NCI-H748 (cell line): Measurements from ENCODE around the gene BABAM2.

Experiments
- DNase-seq: peaks from one replicate; lab custom pipeline; 2025; ENCODE audit not compliant: unreplicated experiment; lab: John Stamatoyannopoulos, UW

The BABAM2 gene

DNA sequence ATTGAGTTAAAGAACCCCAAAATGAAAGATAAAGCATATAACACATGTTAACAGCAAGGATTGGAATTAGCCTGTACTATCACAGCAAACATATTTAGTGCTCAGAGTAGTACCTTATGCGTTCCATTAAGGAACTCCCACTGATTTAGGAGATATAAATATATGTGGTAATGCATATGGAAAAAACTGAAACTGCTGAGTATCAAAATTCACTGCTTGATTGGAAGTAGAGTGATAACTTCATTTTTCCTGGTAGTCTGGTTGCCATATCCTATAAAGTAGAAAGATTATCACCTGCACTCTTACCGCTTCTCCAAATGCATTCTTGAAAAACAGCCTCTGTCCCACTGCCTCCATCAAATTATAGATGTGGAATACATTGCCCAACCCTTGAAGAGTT is 407.0 kb downstream of the BABAM2 start:
- no peak for DNase-seq

DNA sequence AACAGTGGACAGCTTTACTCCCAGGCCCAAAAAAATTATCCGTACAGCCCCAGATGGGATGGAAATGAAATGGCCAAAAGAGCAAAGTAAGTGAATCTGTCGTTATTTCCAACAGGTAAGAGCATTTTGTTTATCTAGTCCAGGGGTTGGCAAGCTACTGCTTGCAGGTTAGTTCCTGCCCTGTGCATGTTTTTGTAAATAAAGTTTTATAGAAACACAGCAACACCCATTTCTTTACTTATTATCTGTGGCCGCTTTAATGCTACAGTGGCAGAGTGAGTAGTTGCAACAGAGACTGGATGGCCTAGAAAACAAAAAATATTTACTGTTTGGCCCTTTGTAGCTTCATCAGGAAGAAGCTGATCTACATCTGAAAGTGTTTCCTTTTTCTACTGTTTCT is 407.9 kb downstream of the BABAM2 start:
- no peak for DNase-seq

- peak; percentile 52 for DNase-seq
These were observed 410.2 kb downstream of the BABAM2 start for GRCh38 chr2:28300485-28301341.

GRCh38 chr2:28305202-28305601 is 414.7 kb downstream of the BABAM2 start:
- no peak for DNase-seq

DNA sequence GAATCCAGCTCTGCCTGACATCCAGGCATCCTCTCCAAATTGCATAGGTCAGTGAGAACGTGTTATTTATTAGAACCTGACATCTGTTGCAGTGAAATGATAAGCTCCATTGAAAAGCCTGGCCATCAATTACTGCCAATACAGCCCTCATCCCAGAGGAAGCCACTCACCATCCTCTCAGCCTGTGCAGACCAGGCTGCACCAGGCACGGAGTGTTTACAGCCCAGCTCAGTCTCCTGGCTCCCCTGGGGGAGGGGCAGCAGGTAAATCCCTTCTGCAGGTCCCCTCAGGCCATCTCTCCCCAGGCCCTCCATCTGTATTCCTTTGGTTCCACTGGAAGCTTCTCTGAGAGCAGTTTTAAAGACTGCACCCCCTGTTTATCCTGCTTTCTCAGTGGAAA is 419.6 kb downstream of the BABAM2 start:
- DNase-seq = no peak

DNA sequence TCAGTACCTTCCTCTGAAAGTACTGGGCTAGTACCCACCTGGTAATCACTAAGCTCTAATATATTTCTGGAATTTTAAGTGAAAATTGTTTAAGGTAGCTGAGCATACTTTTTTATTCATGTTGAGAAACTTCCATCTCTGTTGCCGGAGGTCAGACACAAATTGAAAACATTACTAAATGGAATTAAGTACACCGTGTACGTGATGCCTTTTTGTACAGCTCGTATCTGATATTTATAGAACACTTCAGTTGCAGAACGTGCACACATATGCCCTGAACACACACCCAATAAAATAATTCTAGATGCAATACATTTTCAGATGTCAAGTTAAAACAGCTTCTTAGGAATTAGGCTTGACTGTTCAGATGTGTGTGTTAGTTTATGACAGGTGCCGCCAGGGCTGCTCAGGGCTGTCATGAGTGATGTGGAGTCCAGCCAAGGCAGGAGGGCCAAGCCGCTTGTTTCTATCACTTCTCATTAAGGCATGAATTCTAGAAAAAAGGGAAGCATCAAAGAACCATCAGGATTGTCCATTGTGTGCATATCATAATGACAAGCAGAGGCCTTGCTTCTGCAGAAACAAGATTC is 421.2 kb downstream of the BABAM2 start:
- DNase-seq = no peak

GRCh38 chr2:28312307-28313219 is 422.0 kb downstream of the BABAM2 start:
- no peak for DNase-seq

- DNase-seq = no peak
These were observed 422.8 kb downstream of the BABAM2 start for GRCh38 chr2:28313220-28313784.

- no peak for DNase-seq
These were observed 424.4 kb downstream of the BABAM2 start for GRCh38 chr2:28314968-28315367.

- DNase-seq = no peak
These were observed 426.2 kb downstream of the BABAM2 start for GRCh38 chr2:28316546-28317335.

DNA sequence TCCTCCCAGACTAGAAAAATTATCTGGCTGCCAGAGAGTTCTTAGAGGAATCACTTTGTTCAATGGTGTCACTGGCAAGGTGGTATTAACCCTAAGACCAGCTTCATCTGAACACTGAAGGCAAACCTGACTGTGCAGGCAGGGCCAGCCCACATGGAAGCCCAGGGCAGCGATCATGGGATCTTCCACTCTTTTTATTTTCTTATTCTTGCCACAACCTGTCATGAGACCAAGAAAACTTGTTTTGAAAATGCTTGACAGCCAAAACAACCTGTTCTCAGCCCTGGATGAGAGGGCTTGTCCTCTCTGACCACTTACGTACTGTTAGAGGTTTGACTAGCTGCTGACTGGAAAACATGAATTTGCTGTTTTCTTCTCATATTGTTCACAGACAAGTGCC is 426.9 kb downstream of the BABAM2 start:
- DNase-seq = no peak

DNA sequence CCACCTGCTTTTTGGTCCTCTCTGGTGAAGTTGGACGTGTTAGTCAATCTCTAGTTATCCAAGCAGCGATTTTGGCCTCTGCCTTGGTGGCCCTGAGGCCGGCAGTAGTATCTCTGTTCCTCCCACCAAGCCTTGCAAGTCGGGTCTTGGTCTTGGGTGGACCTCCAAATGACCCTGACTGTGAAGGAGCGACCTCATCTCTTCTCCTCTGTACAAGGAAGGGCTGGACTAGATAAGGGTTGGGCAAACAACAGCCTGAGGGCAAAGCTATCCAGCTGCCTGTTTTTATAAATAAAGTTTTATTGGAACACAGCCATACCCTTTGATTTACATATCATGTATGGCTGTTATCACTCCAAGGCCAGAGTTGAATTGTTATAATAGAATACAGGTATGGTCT is 427.5 kb downstream of the BABAM2 start:
- no peak for DNase-seq

GRCh38 chr2:28318462-28319117 is 428.1 kb downstream of the BABAM2 start:
- no peak for DNase-seq

GRCh38 chr2:28319118-28320008 is 428.8 kb downstream of the BABAM2 start:
- no peak for DNase-seq

GRCh38 chr2:28320009-28320365 is 429.5 kb downstream of the BABAM2 start:
- no peak for DNase-seq

- no peak for DNase-seq
These were observed 429.8 kb downstream of the BABAM2 start for GRCh38 chr2:28320371-28320770.

DNA sequence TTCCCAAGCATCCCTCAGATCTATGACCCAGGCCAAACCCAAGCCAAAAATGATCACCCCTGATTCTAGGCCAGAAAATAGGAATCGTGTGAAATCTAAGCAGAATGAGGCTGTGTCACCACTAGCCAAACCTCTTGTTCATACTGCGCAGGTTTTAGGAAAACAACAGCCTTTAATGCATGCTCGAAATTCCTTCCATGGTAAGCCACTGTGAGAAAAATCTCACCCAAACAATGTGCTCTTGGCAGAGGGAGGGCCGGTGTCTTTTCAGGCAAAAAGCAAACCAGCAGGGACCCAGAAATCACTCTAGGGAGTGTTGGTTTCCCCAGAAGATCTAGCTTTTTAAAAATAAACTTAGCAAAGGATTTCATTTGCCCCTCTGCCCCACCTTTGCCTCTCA is 430.9 kb downstream of the BABAM2 start:
- DNase-seq = no peak

DNA sequence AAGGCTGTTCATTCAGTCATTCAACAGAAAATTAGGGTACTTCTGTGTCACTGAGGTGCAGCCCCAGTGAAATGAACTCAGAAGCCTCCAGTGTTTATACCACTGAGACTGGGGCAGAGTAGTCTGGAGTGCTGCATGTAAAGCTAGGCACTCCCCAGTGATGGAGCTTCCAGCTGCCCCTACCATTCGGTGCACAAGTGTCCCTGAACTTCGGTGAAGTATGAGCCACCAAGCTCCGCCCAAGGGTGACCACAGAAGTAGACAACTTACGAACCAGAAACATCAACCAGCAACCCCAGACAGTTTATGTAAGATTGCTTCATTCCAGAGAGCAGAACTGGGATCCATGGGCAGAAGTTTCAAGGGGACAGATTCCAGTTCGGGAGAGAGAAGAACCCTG is 431.5 kb downstream of the BABAM2 start:
- no peak for DNase-seq

- DNase-seq = no peak
These were observed 431.9 kb downstream of the BABAM2 start for GRCh38 chr2:28322456-28322855.
